GM12872 (cell line): ENCODE data around the gene SLC34A3.

Source experiments
- CTCF ChIP-seq: IDR thresholded peaks from 3 replicates; pipeline ENCODE4 v1.5.1; 2011; ENCODE audit warnings: low read depth, mild to moderate bottlenecking, low read length, moderate library complexity; ENCODE audit not compliant: insufficient read depth

Gene SLC34A3

GRCh38 chr9:137240841-137241489 is 10.3 kb downstream of the SLC34A3 start, which contains the start of gene TUBB4B:
Gene TUBB4B (plus strand): TSS chr9:137241287. CDS start chr9:137241361, 74 bp downstream.
- no peak for TF ChIP-seq CTCF

- no peak for TF ChIP-seq CTCF
These were observed 11.0 kb downstream of the SLC34A3 start for GRCh38 chr9:137241490-137242268.

GRCh38 chr9:137242269-137243203 is 11.8 kb downstream of the SLC34A3 start:
- no peak for TF ChIP-seq CTCF

GRCh38 chr9:137243626-137244485 is 13.2 kb downstream of the SLC34A3 start:
- TF ChIP-seq CTCF, result no peak

- TF ChIP-seq CTCF, result no peak
These were observed 14.1 kb downstream of the SLC34A3 start for GRCh38 chr9:137244486-137245449.
